GM12891 (cell line): ENCODE measurements around the gene EEF1G. TPM values are rescaled to one million over a fixed set of nuclear protein-coding genes. Genes with fewer than 3 reads are reported as not detected.
A peak's percentile ranks its signal among the peaks of the same experiment; 100 is the strongest.
"Not testable (repeated sequence)": the region's sequence is repeated elsewhere in the genome, so short reads cannot be mapped to it uniquely, and the experiment has no call there.

ENCODE experiments used
- DNase-seq: peaks from one replicate; pipeline ENCODE4 v3.0.0; 2011; ENCODE audit warnings: low spot score; ENCODE audit not compliant: insufficient read length
- FAIRE-seq: peaks from 2 replicates; lab custom pipeline; 2011; peaks lifted over from hg19 to GRCh38; lab: Jason Lieb, UNC
- PAX5 ChIP-seq: IDR thresholded peaks from 2 replicates; pipeline ENCODE4 v1.6.1; 2011; ENCODE audit warnings: low read length, moderate library complexity, mild to moderate bottlenecking; ENCODE audit not compliant: insufficient read depth, severe bottlenecking
- POLR2A ChIP-seq: IDR thresholded peaks from 2 replicates; pipeline ENCODE4 v1.6.1; 2011; ENCODE audit warnings: low read depth, low read length, control low read depth
- POLR2AphosphoS5 ChIP-seq: IDR thresholded peaks from 2 replicates; pipeline ENCODE4 v1.6.1; 2011; ENCODE audit warnings: low read depth, low read length, control low read depth
- POU2F2 ChIP-seq: IDR thresholded peaks from 2 replicates; pipeline ENCODE4 v1.6.1; 2011; ENCODE audit warnings: low read depth, mild to moderate bottlenecking, control low read depth, low read length, moderate library complexity
- SPI1 ChIP-seq: IDR thresholded peaks from 2 replicates; pipeline ENCODE4 v1.6.1; 2011; ENCODE audit warnings: low read depth, low read length, control low read depth
- TAF1 ChIP-seq: IDR thresholded peaks from 2 replicates; pipeline ENCODE4 v1.6.1; 2011; ENCODE audit warnings: low read depth, low read length, control low read depth
- polyA plus RNA-seq: library from polyadenylated mRNA; unstranded; fragments of >200 nt; gene quantifications from one replicate; pipeline ENCODE4 v1.2.1, GENCODE V29; 2012; ENCODE audit warnings: low read depth, missing spikeins, inconsistent platforms; ENCODE audit not compliant: missing spikeins

EEF1G gene, protein sequence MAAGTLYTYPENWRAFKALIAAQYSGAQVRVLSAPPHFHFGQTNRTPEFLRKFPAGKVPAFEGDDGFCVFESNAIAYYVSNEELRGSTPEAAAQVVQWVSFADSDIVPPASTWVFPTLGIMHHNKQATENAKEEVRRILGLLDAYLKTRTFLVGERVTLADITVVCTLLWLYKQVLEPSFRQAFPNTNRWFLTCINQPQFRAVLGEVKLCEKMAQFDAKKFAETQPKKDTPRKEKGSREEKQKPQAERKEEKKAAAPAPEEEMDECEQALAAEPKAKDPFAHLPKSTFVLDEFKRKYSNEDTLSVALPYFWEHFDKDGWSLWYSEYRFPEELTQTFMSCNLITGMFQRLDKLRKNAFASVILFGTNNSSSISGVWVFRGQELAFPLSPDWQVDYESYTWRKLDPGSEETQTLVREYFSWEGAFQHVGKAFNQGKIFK
- 2,783 TPM for polyA plus RNA-seq

DNA sequence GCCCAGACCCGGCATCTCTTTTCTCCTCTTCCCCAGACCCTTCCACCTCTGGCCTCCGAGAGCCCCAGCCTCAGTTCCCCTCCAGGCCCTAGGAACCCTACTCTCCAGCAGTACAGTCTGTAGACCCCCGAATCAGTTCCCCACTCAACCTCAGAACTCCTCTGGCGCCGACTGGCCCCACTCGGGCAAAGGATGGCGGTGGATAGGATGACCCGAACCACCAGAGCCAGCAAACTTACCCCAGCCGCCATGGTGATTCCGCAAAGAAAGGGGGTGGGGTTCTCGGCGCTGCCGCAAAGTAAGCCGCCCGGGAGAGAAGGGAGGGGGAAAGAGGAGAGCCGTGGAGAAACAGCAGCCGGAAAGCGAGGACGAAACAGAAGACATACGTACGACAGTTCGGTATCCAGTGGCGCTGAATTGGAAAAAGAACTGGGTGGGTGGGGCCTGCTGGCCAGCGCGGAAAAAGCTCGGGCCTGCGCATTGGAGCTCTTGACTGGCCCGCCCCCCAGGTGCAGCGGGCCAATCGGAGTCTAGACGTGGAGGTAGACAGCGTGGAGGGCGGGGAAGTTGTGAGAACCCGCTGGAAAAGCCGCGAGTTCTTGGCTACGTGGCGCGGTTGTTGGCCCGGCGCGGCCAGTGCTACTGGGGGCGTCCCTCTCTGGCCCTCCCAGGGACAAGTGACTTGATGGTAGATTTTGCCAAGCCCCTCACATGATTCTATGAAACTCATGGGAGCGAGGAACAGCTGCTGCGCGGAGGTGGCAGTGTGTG lies at the start of gene EEF1G:
Gene EEF1G, minus strand, starts transcription at position 300 of the 771 bp plus-strand sequence. Its CDS starts 49 bp downstream, at position 251.
- FAIRE-seq (peak; percentile 88), DNase-seq (peak; percentile 97)
- peak; percentile 87 for TF ChIP-seq POLR2AphosphoS5
- TF ChIP-seq TAF1, result peak; percentile 100
- TF ChIP-seq PAX5, result no peak
- no peak for TF ChIP-seq SPI1
- TF ChIP-seq POU2F2, result 0 out of 2 replicates have a peak, but pooled peaks have one; percentile 54
- peak; percentile 91 for TF ChIP-seq POLR2A

DNA sequence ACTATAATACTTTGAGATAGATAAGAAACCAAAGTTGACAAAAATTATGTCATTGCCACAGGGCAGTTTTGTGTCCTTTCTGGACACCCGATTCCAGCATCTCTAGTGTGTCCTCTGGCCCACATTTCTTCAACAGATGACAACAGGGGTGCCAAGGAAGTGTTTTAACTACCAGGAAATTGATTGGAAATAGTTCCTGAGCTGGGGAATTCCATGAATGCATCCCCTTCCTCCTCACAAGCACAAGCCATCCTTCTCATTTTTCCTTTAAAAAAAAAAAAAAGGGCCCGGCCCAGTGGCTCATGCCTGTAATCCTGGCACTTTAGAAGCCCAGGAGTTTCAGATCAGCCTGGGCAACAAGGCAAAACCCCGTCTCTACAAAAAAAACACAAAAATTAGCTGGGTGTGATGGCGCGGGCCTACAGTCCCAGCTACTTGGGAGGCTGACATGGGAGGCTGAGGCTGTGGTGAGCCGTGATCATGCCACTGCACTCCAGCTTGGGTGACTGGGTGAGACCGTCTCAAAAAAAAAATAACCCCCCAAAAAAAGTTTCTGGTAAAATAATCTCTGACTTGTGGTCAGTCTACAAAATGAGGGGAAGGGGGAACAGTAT lies 48.9 kb upstream of the EEF1G start:
- DNase-seq (no peak), FAIRE-seq (no peak)
- TF ChIP-seq PAX5 (no peak), SPI1 (no peak), POLR2AphosphoS5 (no peak), TAF1 (no peak), POU2F2 (no peak), POLR2A (no peak)

DNA sequence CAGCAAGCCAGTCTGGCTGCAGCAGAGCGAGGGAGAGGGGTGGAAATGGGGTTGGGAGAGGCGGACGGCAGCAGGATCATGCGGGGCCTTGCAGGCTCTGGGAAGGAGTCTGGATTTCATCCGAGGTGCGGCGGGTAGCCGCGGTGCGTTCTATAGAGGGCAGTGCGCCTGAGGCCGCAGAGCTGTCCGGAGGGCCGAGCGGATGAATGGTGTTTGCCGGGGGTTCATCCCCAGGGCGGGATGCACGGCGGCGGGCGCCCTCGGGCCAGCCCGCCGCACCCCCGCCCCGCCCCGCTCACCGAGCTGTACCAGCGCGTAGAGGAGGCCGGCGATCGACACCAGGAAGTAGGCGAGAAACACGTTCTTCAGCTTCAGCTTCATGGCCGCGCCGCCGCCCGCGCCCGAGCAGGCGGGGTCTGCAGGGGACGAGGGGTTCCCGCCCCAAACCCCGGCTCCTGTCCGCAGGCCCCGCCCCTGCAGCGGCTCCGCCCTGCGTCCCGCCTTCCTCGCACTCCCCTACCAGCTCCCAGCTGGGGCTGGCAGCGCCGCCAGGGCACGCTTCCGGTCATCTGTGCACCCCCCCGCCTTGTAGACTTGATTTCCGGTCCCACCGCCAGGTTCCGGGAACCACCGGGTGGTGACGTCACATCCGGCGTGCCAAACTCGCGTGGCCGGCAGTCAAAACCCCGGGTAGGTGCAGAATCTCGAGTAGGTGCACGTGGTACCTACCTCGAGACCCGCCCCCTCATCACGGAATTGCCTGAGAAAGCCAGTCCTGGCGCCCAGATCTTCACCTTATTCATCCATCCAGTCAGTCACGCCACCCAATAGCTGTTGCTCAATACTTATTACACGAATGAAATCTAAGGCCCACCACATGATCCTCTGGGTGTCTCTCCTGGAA lies 48.1 kb upstream of the EEF1G start, which contains the start of gene B3GAT3:
Gene B3GAT3, minus strand, starts transcription at position 420 of the 904 bp plus-strand sequence. Its CDS starts 39 bp downstream, at position 381.
- DNase-seq (peak; percentile 98), FAIRE-seq (peak; percentile 96)
- TF ChIP-seq POLR2AphosphoS5 (peak; percentile 81), TAF1 (peak; percentile 21; the same call in 1 of the 2 replicates), POU2F2 (peak; percentile 23; the same call in 1 of the 2 replicates), POLR2A (peak; percentile 64), SPI1 (no peak), PAX5 (no peak)

DNA sequence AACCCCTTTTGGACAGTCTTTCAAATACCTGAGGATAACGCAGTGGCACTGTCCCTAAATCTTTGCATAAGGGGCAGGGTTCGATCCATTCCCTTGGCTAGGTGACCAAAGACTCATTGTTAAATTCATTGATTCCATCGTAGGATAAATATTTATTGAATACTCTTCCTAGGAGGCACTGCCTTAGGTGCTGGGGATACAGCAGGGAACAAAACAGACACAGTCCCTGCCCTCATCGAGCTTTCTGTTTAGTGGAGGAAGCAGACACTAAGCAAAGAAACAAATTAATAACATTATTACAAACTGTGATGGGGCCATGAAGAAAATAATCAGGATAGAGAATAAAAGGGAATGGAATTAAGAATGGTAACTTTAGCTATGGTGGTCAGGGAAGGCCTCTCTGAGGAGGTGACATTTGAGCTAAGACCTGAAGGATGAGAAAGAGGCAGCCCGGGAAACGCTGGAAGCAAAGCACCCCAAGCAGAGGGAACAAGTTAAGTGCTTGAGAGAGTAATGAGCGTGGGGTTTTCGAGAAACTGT lies 47.4 kb upstream of the EEF1G start:
- no peak for DNase-seq
- TF ChIP-seq TAF1 (no peak), POLR2A (no peak), SPI1 (no peak), PAX5 (no peak), POLR2AphosphoS5 (no peak), POU2F2 (no peak)
- FAIRE-seq, result peak; percentile 43

DNA sequence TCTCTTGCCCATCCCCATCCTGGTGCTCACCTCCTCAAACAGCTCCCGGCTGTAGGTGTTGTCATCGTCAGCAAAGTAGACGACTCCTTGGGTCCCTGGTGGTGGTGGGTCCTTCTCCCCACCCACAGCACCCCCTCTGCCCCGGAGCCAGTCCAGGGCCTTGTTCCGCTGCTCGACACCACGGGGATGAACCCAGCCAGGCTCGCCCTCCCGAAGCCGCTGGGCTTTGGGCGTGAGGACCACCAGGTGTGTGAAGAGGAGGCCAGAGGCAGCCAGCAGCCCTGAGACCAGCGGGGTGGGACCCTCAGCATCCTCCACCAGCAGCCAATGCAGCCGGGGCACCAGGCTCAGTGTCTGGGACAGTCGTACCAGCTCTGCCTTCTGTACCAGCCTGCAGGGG lies 43.3 kb upstream of the EEF1G start:
- not testable (repeated sequence) for DNase-seq, FAIRE-seq

DNA sequence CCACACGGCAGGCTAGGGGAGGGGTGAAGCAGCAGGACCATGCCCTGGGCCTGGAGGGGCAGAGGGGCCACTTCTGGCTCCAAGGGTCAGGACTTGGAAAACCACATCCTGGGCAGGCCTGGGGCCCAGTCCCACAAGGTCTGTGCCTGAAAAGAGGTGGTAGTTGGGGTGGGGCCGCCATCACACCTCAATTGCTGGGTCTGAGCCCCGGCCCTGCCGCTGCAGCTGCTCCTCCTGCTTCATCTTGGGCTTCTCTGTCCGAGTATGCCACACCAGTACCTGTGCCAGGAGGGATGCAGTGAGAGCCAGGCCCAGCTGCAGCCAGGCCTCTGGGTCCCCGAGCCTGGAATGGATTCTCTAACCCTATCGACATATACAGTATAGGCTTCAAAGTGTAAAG lies 41.8 kb upstream of the EEF1G start:
- FAIRE-seq, result no peak

DNA sequence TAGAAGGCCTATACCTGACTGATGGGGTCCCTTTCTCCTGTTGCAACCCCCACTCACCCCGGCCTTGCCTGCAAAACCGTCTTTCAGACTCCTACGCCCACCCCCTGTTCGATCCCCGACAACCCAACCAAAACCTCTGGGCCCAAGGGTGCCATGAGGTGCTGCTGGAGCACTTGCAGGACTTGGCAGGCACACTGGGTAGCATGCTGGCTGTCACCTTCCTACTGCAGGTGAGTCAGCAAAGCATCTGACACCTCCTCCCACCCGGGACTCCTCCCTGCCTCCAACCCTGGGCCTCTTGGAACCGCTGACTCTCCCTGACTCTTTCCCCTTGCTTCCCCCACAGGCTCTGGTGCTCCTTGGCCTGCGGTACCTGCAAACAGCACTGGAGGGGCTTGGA lies 40.6 kb upstream of the EEF1G start:
- DNase-seq, result no peak
- no peak for FAIRE-seq
- TF ChIP-seq TAF1 (no peak), POLR2A (no peak), SPI1 (no peak), PAX5 (no peak), POU2F2 (no peak), POLR2AphosphoS5 (no peak)

More for the DNA sequence above, 41.8 kb upstream of the EEF1G start:
- DNase-seq, result no peak
- TF ChIP-seq PAX5, result no peak
- TF ChIP-seq SPI1, result no peak
- no peak for TF ChIP-seq POLR2AphosphoS5
- TF ChIP-seq POLR2A, result no peak
- TF ChIP-seq POU2F2, result no peak
- no peak for TF ChIP-seq TAF1

DNA sequence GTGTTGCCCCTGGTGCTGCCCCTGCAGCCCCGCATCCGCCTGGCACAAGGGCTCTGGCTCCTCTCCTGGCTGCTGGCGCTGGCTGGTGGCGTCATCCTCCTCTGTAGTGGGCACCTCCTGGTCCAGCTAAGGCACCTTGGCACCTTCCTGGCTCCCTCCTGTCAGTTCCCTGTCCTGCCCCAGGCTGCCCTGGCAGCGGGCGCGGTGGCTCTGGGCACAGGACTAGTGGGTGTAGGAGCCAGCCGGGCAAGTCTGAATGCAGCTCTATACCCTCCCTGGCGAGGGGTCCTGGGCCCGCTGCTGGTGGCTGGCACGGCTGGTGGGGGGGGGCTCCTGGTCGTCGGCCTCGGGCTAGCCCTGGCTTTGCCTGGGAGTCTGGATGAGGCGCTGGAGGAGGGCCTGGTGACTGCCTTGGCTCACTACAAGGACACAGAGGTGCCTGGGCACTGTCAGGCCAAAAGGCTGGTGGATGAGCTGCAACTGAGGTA lies 39.6 kb upstream of the EEF1G start:
- TF ChIP-seq POU2F2 (no peak), POLR2AphosphoS5 (0 out of 2 replicates have a peak, but pooled peaks have one; percentile 34), SPI1 (no peak), PAX5 (no peak), POLR2A (no peak), TAF1 (no peak)
- no peak for DNase-seq

More for the DNA sequence above, 39.6 kb upstream of the EEF1G start:
- FAIRE-seq, result no peak
